Measurements from ENCODE around the gene NCOA7. TPM values are rescaled to one million over a fixed set of nuclear protein-coding genes. Genes with fewer than 3 reads are reported as not detected.

Gene NCOA7
- total and polyA plus RNA-seq, 2 of the 8 experiments (the other 6 are each of a cell fraction or from before 2014, with no cell fraction given), result 2.6 to 10.7 TPM

- TF ChIP-seq RNF2 (IDR thresholded peaks at IDR 0.05; ENCODE audit: borderline replicate concordance, low read depth, low read length, missing control alignments, poor library complexity, severe bottlenecking) (no peak), POLR2AphosphoS5 (IDR thresholded peaks at IDR 0.05; ENCODE audit: low read depth, low read length) (no peak), KDM1A (IDR thresholded peaks at IDR 0.05; ENCODE audit: borderline replicate concordance, low read length) (no peak; the same call in 1 of the 2 replicates), RBBP5 (IDR thresholded peaks at IDR 0.05; ENCODE audit: borderline replicate concordance, low read depth, low read length) (0 out of 2 replicates have a peak, but pooled peaks have one; percentile 67), KDM5A (IDR thresholded peaks at IDR 0.05; ENCODE audit: low read length) (no peak), HDAC2 (IDR thresholded peaks at IDR 0.05; ENCODE audit: borderline replicate concordance in 1 of 2, low read depth in 2 of 2, low read length in 2 of 2) (no peak), SP1 (IDR thresholded peaks at IDR 0.05; ENCODE audit: low read depth, low read length) (no peak), HDAC6 (IDR thresholded peaks at IDR 0.05; ENCODE audit: low read depth, low read length) (no peak), SIN3A (conservative IDR thresholded peaks at IDR 0.05 in 1 of 2, IDR thresholded peaks at IDR 0.05 in 1 of 2; ENCODE audit: low read depth in 1 of 2, low read length in 2 of 2) (0 out of 4 replicates have a peak, but pooled peaks have one; percentile 24 to 52), TEAD4 (IDR thresholded peaks at IDR 0.05; ENCODE audit: low read depth, low read length) (no peak)
Observed at GRCh38 chr6:125749173-125749864, 41.4 kb upstream of the NCOA7 start, which contains the start of gene HEY2 (continued).
